ENCODE measurements around the gene PEX5L.
"Not testable (repeated sequence)": the region's sequence is repeated elsewhere in the genome, so short reads cannot be mapped to it uniquely, and the experiment has no call there.

The PEX5L gene

GRCh38 chr3:179837374-179837773, 199.4 kb downstream of the PEX5L start:
- DNase-seq (ENCODE audit: low read depth in 2 of 2) = no peak

- DNase-seq (ENCODE audit: low read depth in 2 of 2) = no peak
These were observed 203.4 kb downstream of the PEX5L start for GRCh38 chr3:179833294-179833693.

- DNase-seq (ENCODE audit: low read depth in 2 of 2) = no peak
These were observed 204.3 kb downstream of the PEX5L start for GRCh38 chr3:179832333-179832854.

- no peak for DNase-seq (ENCODE audit: low read depth in 2 of 2)
These were observed 207.3 kb downstream of the PEX5L start for GRCh38 chr3:179829401-179829800.

- no peak for DNase-seq (ENCODE audit: low read depth in 2 of 2)
These were observed 208.0 kb downstream of the PEX5L start for GRCh38 chr3:179828738-179829137.

- DNase-seq (ENCODE audit: low read depth in 2 of 2) = no peak
These were observed 210.5 kb downstream of the PEX5L start for GRCh38 chr3:179826247-179826637.

- no peak for DNase-seq (ENCODE audit: low read depth in 2 of 2)
These were observed 211.1 kb downstream of the PEX5L start for GRCh38 chr3:179825527-179826246.

- no peak for DNase-seq (ENCODE audit: low read depth in 2 of 2)
These were observed 214.4 kb downstream of the PEX5L start for GRCh38 chr3:179822296-179822695.

- no peak for DNase-seq (ENCODE audit: low read depth in 2 of 2)
These were observed 217.4 kb downstream of the PEX5L start for GRCh38 chr3:179819379-179819778.

- DNase-seq (ENCODE audit: low read depth in 2 of 2) = no peak
These were observed 224.7 kb downstream of the PEX5L start for GRCh38 chr3:179812096-179812382.

GRCh38 chr3:179811321-179812095, 225.2 kb downstream of the PEX5L start:
- no peak for DNase-seq (ENCODE audit: low read depth in 2 of 2)

GRCh38 chr3:179809639-179810038, 227.1 kb downstream of the PEX5L start:
- no peak for DNase-seq (ENCODE audit: low read depth in 2 of 2)

- no peak for DNase-seq (ENCODE audit: low read depth in 2 of 2)
These were observed 229.1 kb downstream of the PEX5L start for GRCh38 chr3:179807588-179807987.

- no peak for DNase-seq (ENCODE audit: low read depth in 2 of 2)
These were observed 230.6 kb downstream of the PEX5L start for GRCh38 chr3:179806177-179806576.

- no peak for DNase-seq (ENCODE audit: low read depth in 2 of 2)
These were observed 234.9 kb downstream of the PEX5L start for GRCh38 chr3:179801856-179802255.

- no peak for DNase-seq (ENCODE audit: low read depth in 2 of 2)
These were observed 235.5 kb downstream of the PEX5L start for GRCh38 chr3:179801263-179801662.

- DNase-seq (ENCODE audit: low read depth in 2 of 2) = no peak
These were observed 239.5 kb downstream of the PEX5L start for GRCh38 chr3:179797192-179797591.

- DNase-seq (ENCODE audit: low read depth in 2 of 2) = no peak
These were observed 240.3 kb downstream of the PEX5L start for GRCh38 chr3:179796421-179796820.

- DNase-seq (ENCODE audit: low read depth in 2 of 2) = no peak
These were observed 242.4 kb downstream of the PEX5L start for GRCh38 chr3:179794355-179794754.

GRCh38 chr3:179791793-179792192, 244.9 kb downstream of the PEX5L start:
- no peak for DNase-seq (ENCODE audit: low read depth in 2 of 2)

GRCh38 chr3:179788996-179789395, 247.7 kb downstream of the PEX5L start:
- DNase-seq (ENCODE audit: low read depth in 2 of 2) = no peak

GRCh38 chr3:179782841-179783240, 253.9 kb downstream of the PEX5L start:
- DNase-seq (ENCODE audit: low read depth in 2 of 2) = not testable (repeated sequence)

GRCh38 chr3:179775416-179776122, 261.2 kb downstream of the PEX5L start:
- DNase-seq (ENCODE audit: low read depth in 2 of 2) = no peak

All from stimulated activated CD4-positive, alpha-beta T cell treated with anti-CD3 and anti-CD28 coated beads, Interleukin-15, amount 100 ng/mL, for 48 hours (primary cell).